GM18517 (cell line): ENCODE measurements around the gene GSG1L.

ENCODE experiments used
- ATAC-seq: cut with Tn5 transposase; IDR thresholded peaks from one replicate; pipeline ENCODE4 v1.9.1; 2021; ENCODE audit warnings: mild to moderate bottlenecking, moderate library complexity; ENCODE audit not compliant: unreplicated experiment

The GSG1L gene

DNA sequence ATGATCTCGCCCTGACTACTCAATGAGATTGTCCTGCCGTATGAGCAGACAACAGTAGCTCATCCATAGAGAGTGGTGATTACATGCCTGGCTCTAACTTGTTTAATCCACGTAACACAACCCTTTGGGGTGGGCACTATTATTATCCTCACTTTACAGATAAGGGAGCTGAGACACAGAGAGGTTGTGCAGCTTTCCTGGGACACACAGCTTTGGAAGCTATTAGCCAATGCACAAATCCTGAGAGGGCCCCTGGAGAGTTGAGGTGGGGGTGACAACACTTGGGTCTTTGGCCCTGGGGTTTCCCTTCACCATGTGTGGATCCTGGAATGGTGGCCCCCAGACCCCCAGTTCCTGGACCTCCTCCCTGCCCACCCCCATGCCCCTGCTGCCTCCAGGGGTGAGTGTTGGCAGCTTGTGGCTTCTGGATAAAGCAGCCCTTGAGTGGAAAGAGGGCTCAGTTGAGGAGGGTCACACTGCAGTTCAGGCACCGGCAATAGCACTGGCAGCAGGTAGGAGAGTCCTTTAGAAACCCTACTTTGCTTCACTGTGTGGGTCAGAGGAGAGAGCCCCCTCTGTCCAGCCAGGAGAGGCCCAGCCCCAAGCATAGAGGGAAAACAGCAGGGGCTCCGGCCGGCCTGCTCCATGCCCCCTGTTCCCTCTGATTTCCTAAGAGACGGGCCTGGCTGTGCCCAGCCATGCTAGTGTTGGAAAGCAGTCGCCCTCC is 282.9 kb downstream of the GSG1L start:
- ATAC-seq = no peak

DNA sequence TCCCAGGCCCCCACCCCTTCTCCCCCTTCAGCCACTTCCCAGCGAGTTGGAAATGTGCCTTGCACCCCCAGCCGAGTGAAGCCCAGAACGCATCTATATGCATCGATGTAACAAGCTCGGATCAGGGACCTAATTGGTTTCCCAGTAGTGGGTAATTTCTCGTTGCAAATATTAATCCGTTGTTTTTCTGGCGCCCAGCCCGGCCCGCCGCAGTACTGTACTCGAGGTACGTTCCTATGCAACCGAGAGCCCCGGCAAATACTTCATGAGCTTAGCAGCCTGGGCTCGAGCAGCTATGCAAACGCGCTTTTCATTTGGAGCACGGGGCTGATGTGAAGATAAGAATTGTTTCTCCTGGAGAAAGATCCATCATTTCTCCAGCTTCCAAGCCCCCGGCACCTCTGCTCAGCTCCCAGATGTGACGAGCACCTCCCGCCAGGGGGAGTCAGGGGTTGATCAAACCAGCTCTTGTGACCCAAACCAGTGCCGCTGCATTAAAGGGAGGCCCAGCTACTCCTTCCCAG is 283.8 kb downstream of the GSG1L start:
- no peak for ATAC-seq

DNA sequence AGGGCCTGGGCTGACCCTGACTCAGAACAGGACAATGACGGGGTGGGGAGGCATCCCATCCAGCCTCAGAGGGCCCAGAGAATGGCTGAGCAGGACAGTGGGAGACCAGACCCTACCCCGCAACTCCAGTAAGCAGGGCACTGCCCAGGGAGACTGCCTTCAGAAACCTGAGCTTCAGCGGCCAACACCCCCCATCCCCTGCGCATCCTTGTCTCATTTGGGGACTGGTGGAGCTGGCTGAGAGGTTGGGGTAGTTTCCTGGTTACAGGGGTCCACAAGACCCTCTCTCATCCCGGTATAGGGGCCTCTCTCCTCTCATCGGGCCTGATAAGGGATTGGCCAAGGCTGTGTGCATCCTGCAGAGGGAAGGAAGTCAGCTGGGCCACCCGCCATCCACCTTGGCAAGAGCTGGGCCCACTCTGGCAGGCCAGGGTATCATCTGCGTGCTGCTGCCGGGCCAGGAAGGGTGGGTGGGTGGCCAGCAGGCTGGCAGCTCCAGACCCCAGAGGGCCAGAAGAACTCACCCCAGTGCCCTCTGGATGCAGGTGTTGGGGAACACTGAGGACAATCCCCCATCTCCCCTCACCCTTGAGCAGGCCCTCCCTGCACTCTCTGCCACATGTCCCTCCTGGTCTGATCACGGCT is 284.5 kb downstream of the GSG1L start:
- no peak for ATAC-seq

DNA sequence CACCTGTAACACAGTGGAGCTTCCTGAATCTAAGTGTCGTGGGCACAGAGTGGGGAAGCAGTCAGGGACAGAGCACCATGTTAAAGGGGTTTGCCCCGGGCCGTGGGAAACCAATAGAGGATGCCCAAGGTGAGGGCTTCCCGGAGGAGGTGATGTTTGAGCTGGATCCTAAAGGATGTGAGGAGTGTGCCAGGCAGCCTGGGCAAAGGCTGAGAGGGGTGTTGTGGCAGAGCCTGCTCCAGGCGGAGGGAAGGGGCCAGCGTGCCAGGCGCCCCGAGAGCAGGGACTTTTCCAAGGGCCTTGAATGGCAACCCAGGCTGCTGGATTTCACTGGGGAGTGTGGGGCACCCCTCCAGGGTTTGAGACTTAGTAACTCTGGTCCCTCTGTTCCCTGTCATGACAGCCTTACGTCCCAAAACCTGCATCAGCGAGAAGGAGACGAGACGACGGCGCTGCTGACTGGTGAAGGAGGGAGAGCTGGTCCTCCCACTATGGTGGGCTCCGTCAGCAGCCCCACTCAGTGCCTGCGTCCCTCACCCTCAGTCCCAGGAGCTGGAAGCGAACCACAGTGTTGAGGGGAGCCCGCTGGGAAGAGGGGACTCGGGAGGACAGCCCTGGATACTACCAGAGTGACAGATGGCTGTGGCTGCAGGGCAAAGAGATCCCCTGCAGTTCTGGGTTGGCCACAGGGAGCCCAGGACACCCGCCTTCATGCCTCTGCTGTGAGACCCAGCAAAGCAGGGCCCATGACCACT is 285.2 kb downstream of the GSG1L start:
- ATAC-seq = no peak

DNA sequence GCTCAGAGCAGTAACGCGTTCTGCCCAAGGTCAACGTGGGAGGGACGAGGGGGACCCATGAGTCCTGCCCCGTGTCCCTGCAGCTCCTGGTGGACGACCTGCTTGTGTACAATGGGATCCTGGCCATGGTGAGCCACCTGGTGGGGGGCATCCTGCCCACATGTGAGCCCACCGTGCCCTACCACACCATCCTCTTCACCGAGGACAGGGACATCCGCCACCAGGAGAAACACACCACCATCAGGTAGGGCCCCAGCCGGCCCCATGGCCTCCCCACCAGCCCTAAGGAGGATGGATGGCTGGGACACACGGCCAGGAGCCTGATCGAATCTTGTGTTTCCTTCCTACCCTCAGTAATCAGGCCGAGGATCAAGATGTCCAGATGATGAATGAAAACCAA is 286.0 kb downstream of the GSG1L start:
- no peak for ATAC-seq

DNA sequence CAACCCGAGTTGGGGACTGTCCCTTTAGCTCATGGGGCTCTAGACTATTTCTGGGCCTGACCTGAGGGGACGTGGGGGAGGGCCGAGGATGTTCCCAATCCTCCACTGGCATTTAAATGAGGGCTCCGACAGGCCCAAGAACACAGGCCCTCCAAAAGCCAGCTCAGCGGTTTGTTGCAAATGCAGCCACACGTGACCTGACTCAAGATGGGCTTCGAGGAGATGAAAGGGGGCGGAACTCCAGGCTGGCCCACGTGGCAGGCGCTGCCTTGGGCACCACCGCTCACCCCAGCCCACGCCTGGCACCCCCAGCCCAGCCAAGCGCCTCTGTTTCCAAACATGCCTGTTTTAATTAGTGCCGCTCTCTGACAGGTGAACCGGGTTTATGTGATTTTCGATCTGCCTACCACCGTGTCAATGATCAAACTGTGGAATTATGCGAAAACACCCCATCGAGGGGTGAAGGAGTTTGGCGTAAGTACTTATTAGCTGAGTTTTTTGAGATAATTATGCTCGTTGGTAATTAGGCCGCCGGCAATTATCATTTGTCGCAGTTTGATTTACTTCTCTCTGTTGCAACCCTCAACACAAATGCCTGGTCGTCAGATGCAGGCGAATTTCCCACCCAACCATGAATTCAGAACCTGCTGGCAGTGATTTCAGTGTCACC is 286.8 kb downstream of the GSG1L start:
- ATAC-seq = no peak

DNA sequence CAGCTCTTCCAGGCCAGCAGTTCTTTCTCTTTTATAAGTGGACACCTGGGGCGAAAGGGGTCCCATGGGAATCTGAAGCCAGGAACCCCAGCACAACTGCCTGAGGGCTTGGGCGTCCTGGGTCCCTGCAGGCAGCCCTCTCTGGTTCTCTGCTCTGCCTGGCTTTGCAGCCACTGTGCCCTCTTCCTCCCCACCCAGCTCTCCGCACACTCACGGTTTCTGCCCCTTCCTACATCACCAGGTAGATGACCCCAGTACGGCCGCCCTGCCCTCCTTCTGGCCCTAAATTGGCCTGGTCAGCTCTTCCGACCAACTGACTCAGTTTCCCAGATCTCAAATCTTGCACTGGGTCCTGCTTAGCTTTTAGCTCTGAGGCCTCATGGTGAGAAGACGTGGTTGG is 288.3 kb downstream of the GSG1L start:
- no peak for ATAC-seq

DNA sequence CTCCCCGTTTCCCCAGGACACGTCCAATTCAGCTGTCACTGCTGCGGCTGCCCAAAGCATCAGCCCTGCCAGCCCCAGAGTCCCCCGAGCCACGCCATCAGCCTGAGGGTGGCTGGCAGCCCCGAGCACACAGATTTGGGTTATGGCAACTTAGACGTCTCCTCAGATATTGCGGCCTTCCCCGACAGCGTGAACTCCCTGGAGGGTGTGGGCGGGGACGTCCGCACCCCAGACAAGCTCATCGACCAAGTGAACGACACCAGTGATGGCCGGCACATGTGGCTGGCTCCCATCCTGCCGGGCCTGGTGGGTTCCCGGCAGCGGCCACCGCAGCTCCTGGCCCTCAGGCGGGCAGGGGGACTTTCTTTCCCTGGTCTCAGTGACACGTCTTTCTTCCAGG is 288.7 kb downstream of the GSG1L start:
- no peak for ATAC-seq

DNA sequence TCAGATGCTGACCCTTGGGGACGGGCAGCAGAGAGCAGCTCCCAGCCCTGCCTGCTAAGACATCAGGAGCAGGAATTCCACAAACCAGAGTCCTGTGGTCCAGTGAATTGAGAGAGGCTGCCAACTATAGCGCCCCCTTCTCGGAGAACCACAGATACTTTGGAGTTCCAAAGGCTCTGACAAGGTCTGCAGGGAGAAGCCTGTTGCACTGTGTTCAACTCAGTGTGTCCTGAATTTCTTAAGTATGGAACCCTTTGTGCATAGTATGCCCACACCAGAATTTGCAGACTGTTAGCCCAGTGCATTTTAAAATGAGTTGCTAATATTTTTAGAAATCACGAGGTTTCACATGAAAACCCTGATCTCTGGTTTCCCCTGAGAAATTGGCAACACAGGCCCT is 290.2 kb downstream of the GSG1L start:
- ATAC-seq = no peak

DNA sequence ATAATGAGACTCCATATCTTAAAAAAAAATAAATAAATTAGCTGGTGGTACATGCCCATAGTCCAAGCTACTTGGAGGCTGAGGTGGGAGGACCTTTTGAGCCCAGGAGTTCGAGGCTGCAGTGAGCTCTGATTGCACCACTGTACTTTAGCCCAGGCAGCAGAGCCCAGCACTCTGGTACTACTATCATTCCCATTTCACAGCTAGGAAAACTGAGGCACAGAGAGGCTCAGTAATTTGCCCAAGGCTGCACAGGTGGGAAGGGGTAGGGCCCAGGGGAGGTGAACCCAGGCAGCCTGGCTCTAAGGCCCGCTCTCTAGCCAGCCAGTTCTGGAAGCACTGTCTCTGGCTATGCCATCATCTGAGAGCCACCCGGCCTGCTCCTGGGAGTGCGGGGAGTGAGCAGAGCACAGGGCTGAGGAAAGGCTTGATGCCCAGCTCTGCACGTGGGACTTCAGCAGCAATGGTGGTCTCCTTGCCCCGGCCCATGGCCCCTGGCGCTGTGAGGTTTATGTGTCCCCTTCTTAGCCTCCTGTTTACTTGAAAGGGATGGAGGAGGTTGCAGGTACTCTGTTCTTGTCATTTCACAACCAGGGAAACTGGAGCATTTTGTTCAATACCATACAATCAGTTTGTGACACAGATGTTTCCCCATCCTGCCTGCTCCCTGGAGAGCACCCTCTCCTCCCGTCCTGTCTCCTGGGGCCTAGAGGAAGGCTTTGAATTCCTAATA is 291.3 kb downstream of the GSG1L start:
- no peak for ATAC-seq

DNA sequence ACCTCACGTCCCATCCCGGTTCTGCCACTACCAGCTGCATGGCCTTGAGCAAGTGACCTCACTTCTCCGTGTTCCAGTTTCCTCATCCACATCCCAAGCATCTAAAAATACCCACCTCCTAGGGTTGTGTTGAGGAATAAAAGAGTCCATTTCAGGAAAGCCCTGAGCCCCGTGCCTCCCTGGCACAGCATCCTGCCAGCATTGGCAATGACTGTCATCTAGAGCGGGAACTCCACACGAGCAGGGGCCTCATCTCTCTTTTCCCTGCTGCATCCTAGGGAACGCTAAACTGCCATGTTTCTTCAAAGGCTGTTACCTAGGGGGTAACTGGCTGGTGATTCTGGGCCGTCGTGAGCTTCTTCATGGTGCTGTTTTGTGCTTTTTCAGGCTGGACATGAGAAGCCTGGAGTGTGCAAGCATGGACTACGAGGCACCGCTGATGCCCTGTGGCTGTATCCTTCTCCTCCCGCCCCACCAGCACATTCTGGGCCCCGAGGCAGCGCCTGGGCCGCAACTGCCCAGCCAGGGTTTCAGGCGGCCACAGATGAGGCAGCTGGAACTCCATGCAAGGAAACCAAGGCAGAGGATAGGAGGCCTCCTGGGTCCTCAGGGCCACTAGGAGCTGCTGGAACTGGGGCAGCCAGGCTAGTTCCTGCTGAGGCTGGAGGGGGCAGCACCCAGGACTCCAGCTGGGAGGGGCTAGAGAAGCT is 292.2 kb downstream of the GSG1L start:
- no peak for ATAC-seq

DNA sequence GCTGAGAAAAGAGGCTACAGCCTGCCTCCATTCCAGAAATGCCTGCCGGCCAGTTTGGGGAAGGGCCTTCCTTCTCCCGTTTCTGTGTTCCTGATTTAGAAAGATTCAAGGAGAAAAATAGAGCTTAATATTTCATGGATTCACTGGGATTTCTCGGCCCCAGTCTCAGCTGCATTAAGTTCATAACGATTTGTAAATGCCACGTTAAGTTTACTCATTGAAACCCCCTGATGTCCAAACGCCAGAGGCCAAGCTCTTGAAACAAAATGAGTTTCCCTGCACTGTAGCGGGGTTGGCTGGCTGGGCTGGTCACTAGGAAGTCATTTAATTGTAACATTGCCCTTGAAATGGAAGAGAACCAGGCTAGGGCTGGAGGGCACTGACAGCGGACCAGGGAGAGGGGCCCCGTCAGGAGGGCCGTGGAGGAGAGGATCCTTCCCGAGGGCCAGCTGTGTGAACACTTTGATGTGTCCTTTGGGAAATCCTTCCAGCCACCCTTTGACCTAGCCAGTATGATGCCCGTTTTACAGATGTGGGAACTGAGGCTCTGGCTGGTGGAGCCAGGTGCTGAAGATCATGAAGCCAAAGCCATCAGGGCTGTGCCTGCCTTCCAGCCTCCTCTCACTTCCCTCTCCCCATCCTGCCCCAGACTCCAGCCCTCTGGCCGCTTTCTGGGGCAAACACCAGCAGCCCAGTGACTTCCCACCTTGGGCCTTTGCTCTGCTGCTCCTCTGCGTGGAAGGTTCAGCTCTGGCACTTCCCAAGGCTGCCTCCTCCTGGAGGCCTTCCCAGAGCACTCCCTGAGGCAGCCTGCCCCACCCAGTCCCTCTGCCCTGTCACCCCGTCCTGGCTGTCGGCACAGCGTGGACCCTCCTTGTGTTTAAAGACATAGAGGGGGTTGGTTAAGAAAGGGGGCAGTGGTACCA is 293.0 kb downstream of the GSG1L start:
- ATAC-seq = no peak

DNA sequence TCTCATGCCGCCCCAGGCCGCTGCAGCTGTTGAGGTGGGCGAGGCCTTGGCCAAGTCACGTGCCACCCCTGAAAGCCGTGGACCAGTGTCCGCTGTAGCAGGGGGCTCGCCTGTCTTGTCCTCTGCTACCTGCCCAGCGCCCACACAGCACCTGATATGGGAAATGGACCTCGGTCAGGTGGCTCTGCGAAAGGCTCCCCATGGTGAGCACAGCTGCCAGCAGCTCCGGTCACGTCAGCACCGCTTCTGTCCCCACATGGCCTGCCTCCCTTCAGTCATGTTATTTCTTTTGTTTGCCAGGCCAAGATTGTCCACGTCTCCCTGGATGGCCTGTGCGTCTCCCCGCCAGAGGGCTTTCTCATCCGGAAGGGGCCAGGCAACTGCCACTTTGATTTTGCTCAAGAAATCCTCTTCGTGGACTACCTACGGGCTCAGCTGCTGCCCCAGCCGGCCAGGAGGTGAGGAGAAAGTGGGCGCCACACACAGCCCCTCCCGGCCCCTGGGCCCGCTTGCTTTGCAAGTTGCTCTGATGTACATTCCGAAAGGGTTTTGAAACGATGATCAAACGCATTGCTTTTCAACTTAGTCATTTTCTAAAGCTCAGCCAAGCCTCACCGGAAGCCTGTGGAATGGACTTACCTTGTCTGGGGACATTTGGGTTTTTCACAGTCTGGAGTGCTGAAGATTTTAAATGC is 293.8 kb downstream of the GSG1L start:
- no peak for ATAC-seq

DNA sequence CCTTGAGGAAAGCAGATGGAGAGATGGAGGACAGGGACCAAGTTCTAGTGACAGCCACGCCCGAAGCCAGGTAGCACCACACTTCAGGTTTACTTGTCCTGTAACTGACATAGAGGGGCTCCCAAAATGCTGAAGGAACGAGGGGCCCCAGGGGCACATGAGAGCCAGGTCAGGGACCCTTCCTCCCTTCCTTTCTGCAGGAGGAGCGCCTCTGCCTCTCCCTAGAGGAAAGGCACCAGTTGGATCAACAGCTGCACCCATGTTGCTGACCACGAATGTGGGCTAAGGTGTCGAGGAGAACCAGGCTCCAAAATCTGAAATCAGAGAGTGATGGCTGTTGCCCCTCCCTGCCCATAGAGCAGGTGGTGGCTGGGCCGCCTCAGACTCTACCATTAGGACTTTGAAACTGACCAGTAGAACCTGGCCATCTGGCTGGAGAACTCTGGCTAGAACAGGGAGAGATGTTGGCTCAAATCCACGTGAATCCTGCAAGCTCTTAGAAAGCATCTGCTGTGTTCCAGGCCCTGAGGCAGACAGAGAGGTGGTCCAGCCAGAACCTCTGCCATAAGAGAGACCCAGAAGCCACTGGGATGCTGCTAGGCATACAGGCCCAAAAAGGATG is 294.8 kb downstream of the GSG1L start:
- no peak for ATAC-seq

DNA sequence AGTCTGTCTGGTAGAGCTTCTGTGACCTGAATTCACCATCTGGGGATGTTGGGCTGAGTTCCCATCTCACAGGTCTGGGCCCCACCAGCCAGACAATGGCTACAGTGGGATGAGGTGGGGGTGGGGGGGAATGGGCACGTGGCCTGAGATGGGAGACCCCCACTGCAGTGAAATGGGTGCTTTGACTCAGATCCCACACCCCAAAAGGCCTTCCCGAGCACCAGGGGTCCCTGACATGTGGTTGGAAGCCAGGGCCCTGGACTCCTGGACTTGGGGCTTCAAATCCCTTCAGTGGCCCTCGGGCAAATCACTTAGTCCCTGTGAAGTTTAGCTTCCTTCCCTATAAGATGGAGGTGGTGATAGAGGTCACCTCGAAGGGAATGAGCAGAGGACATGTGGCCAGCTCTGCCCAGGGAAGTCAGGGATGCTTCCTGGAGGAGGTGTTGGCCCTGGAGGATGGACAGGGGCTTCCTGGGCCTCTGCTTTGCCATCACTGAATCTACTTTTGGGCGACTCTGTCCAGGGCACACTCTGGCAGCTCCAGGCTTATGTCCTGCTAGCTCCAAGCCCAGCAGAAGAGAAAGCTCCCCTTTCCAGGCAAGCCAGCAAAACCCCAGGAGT is 295.4 kb downstream of the GSG1L start:
- no peak for ATAC-seq

DNA sequence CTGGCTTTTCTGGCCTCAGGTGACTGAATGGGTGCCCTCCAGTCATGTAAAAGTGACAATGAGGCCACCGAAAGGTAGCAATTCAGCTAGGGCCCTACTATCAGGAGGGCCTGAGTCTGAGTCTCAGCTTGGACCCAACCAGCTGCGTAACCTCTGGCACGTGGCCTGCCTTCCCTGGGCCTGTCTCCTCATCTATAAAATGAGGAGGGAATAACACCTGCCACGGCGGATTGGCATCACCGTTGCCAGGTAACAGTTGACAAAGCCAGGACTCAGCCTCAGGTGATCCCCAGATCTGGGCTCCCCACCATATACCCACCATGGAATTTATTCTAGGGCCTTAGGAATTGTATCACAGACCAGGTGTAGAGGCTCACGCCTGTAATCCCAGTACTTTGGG is 296.4 kb downstream of the GSG1L start:
- no peak for ATAC-seq

DNA sequence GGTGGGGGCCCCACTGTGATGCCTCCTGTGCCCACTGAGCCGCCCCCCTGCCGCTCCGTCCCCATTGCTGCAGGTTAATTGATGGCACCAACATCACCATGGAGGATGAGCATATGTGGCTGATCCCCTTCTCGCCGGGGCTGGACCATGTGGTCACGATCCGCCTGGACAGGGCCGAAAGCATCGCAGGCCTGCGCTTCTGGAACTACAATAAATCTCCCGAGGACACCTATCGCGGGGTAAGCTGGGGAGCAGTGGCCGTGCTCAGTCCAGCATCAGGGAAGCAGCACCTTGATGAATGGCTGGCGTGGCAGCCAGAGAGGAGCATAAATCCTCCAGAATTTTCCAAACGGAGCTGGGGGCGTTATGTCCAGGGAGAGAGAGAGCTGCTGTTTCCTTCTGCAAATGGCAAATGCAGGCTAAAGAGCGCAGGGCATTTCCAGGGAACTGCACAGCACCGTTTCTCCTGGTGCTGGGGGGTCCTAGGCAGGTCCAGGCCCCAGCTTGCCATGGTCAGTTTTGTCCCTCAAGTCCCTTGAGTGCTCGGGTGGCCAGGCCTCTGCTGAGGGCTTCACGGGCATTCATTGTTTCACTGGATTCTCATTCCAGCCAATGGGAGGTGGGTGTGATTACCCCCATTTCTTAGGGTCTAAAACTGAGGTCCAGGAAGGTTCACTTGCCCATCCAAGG is 297.1 kb downstream of the GSG1L start:
- no peak for ATAC-seq
